Regular cardiac myocyte (primary cell): ENCODE results near the gene LARGE2. TPM values are rescaled to one million over a fixed set of nuclear protein-coding genes. Genes with fewer than 3 reads are reported as not detected.

Source experiments
- total RNA-seq: library from RNA; depleted of rRNA; stranded (reverse); fragments of >200 nt; gene quantifications from 2 replicates; pipeline ENCODE4 v1.2.3, GENCODE V29; 2014

Gene LARGE2
- not detected in 2 replicates for total RNA-seq

GRCh38 chr11:45922425-45923082 lies at the start of gene LARGE2:
Gene LARGE2, plus strand, starts transcription at chr11:45922656. Its CDS starts 227 bp downstream, at chr11:45922883.

GRCh38 chr11:45885274-45885920 lies 37.1 kb upstream of the LARGE2 start, which contains the start of gene MAPK8IP1:
Gene MAPK8IP1, plus strand, starts transcription at chr11:45885651. Its CDS starts 170 bp downstream, at chr11:45885821.

DNA sequence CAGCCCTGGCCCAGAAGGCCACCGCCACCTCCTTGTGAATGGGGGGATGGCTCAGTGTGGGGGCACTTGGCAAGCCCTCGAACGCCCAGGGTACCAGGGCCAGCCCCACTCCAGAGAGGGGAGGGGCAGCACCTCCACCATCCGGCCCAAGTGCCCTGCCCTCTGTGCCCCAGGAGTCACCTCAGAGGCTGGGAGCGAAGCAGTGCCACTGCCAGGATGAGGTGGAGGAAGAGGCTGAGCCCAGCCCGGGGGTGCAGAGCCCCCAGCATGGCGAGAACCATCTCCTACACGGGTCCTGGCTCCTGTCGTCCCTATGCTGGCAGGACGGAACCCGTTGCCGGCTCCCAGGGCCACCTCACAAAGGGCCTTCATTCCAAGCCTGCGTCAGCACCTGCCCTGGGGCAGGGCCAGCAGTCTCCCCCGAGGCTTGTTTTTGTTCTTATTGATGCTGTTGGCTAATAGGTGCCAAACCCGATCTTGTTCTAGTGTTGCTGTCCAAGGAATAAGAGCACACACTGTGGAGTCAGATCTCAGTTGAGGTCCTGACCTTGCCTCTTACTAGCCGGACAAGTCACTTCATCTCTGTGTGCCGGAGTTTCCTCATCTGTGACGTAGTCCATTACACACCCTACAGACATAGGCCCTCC lies 15.4 kb upstream of the LARGE2 start, which contains the start of gene FREY1:
FREY1 (minus strand) TSS at position 307 of the 647 bp plus-strand sequence; CDS start at position 281, 26 bp downstream.

DNA sequence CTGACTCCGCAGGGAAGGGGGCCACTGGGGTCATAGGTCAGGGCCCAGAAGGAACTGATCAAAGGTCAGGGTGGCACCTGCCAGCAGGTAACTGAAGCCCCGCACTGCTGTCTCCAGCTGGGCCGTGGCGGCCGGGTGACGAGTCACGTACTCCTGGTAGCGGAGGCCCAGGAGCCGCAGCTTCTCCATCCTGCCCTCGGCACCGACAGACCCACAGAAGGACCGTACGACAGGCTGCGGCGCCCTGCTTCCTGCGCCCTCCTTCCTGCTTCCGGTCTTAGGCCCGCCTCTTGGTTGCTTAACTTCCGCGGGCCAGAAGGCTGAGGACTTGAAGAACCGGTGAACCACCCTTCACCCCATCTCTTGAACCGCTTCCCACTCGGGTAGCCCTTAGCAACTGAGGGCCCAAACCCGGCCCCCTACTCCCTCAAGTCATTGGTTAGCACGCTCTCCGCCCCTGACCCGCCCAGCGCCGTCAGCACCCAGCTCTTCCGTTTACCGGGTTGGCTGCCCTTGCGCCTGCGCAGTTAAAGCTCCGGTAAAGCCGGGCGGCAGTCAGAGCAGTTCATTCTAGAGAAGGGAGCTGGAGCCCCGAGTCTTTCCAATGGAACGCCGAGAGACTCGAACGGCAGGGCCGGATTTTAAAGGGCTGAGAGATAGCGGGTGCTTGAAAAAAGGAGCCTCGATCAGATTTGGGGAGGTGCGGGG lies 4.7 kb upstream of the LARGE2 start, which contains the start of gene PEX16:
PEX16 (minus strand) TSS at position 255 of the 708 bp plus-strand sequence; CDS start at position 189, 66 bp downstream.

Other genes starting within 250 kb of the LARGE2 start
- gene SLC35C1, start 117.5 kb upstream of the LARGE2 start, total RNA-seq: 7.0 and 8.8 TPM in 2 replicates
- gene CRY2, start 75.2 kb upstream of the LARGE2 start, total RNA-seq: 10.2 and 13.8 TPM in 2 replicates
- gene MAPK8IP1, start 37.0 kb upstream of the LARGE2 start, total RNA-seq: 4.2 TPM in 2 replicates
- 0.85 and 0.96 TPM in 2 replicates for gene FREY1, start 15.4 kb upstream of the LARGE2 start, total RNA-seq
- 20.3 and 21.4 TPM in 2 replicates for gene PEX16, start 4.8 kb upstream of the LARGE2 start, total RNA-seq
- gene PHF21A, start 198.8 kb downstream of the LARGE2 start, total RNA-seq: 8.6 and 20.0 TPM in 2 replicates